Stimulated activated CD4-positive, alpha-beta T cell treated with anti-CD3 and anti-CD28 coated beads, Interleukin-4, amount 100 ng/mL, for 4 hours (primary cell): ENCODE results near the gene NFATC2IP.

Source experiments
- DNase-seq, 2 experiments: peaks; one replicate each; pipeline ENCODE4 v3.0.0-alpha.2; 2020

NFATC2IP gene

GRCh38 chr16:28950648-28951409 lies at the start of gene NFATC2IP:
TSS of gene NFATC2IP (plus strand) at chr16:28950937. CDS start at chr16:28951012, 75 bp downstream.
- DNase-seq, result peak; percentile 99

- no peak for DNase-seq
These were observed 48.9 kb upstream of the NFATC2IP start for GRCh38 chr16:28901862-28902261.

- no peak for DNase-seq
These were observed 47.8 kb upstream of the NFATC2IP start for GRCh38 chr16:28902909-28903308.

- DNase-seq, result no peak
These were observed 47.2 kb upstream of the NFATC2IP start for GRCh38 chr16:28903344-28904042.

- DNase-seq, result no peak
These were observed 46.4 kb upstream of the NFATC2IP start for GRCh38 chr16:28904363-28904762.

- no peak for DNase-seq
These were observed 45.9 kb upstream of the NFATC2IP start for GRCh38 chr16:28904828-28905227.

- no peak for DNase-seq
These were observed 45.4 kb upstream of the NFATC2IP start for GRCh38 chr16:28905229-28905754.

GRCh38 chr16:28905800-28906372 lies 44.9 kb upstream of the NFATC2IP start:
- no peak for DNase-seq

GRCh38 chr16:28910086-28911031 lies 40.4 kb upstream of the NFATC2IP start:
- DNase-seq, result no peak

GRCh38 chr16:28912558-28912957 lies 38.2 kb upstream of the NFATC2IP start:
- DNase-seq, result no peak

GRCh38 chr16:28913946-28914724 lies 36.6 kb upstream of the NFATC2IP start:
- DNase-seq, result no peak

- no peak for DNase-seq
These were observed 35.6 kb upstream of the NFATC2IP start for GRCh38 chr16:28915181-28915580.

- no peak for DNase-seq
These were observed 33.6 kb upstream of the NFATC2IP start for GRCh38 chr16:28917095-28917494.

- no peak for DNase-seq
These were observed 32.0 kb upstream of the NFATC2IP start for GRCh38 chr16:28918698-28919097.

GRCh38 chr16:28923231-28923587 lies 27.5 kb upstream of the NFATC2IP start:
- DNase-seq, result no peak

GRCh38 chr16:28923652-28924398 lies 26.9 kb upstream of the NFATC2IP start:
- DNase-seq, result no peak

GRCh38 chr16:28924399-28924761 lies 26.4 kb upstream of the NFATC2IP start:
- no peak for DNase-seq

GRCh38 chr16:28924762-28925385 lies 25.9 kb upstream of the NFATC2IP start, which contains the start of gene RABEP2:
TSS of gene RABEP2 (minus strand) at chr16:28925238. CDS start at chr16:28925163, 75 bp downstream.
- peak; percentile 89 to 99 for DNase-seq

GRCh38 chr16:28925386-28926228 lies 25.1 kb upstream of the NFATC2IP start:
- DNase-seq, result peak; percentile 69 to 78
